ENCODE results near the gene UPP2.

DNA sequence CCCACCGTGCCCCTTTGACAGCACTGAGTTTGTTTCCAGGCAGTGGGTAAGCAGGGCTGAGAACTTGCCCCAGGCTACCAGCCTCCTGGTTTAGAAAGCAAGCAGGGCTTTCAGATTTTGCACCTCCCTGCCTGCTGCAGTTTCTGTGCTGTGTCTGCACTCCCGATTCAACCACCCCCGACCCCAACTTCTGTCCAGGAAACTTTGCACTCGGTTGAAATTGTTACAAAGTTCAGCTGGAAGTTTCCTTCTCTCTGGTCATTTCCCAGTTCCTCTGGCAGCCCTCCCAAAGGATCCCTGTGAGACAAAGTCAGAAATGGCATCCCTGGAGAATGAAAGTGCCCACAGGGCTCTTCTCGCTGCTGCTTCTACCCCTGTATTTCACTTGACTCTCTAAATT, 12.4 kb upstream of the UPP2 start:
- TF ChIP-seq CTCF (IDR thresholded peaks at IDR 0.05): no peak
- TF ChIP-seq, protein P1, sequence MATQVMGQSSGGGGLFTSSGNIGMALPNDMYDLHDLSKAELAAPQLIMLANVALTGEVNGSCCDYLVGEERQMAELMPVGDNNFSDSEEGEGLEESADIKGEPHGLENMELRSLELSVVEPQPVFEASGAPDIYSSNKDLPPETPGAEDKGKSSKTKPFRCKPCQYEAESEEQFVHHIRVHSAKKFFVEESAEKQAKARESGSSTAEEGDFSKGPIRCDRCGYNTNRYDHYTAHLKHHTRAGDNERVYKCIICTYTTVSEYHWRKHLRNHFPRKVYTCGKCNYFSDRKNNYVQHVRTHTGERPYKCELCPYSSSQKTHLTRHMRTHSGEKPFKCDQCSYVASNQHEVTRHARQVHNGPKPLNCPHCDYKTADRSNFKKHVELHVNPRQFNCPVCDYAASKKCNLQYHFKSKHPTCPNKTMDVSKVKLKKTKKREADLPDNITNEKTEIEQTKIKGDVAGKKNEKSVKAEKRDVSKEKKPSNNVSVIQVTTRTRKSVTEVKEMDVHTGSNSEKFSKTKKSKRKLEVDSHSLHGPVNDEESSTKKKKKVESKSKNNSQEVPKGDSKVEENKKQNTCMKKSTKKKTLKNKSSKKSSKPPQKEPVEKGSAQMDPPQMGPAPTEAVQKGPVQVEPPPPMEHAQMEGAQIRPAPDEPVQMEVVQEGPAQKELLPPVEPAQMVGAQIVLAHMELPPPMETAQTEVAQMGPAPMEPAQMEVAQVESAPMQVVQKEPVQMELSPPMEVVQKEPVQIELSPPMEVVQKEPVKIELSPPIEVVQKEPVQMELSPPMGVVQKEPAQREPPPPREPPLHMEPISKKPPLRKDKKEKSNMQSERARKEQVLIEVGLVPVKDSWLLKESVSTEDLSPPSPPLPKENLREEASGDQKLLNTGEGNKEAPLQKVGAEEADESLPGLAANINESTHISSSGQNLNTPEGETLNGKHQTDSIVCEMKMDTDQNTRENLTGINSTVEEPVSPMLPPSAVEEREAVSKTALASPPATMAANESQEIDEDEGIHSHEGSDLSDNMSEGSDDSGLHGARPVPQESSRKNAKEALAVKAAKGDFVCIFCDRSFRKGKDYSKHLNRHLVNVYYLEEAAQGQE (IDR thresholded peaks at IDR 0.05; ENCODE audit: insufficient read depth in 1 of 2, low read depth in 2 of 2, low read length in 1 of 2): no peak
- no peak for TF ChIP-seq TCF7L2 (IDR thresholded peaks at IDR 0.05; ENCODE audit: low read depth, low read length)
- no peak for TF ChIP-seq POLR2AphosphoS5 (IDR thresholded peaks at IDR 0.05; ENCODE audit: low read depth, low read length)
